ENCODE measurements around the gene ABCA12. TPM values are rescaled to one million over a fixed set of nuclear protein-coding genes. Genes with fewer than 3 reads are reported as not detected.

Gene ABCA12
- total RNA-seq, 1 experiment from 2014 or later: not detected

DNA sequence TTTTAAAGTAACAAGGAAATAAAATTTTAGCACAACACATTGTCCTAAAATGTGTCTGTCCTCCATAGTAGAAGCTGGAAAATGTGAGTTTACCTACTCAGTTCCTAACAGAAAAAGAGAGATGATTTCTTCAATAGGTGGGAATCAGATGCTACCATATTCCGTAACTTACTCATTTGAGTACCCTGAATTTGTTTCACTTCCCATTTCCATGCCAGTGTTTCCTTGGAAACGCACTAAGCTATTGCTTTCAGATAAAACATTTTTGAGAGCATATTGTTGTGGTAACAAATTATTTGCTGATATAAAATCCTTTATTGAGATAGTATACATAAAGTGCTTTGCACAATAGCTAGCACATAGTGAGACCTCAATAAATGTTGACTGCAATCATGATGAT lies 191.5 kb downstream of the ABCA12 start:
- intact Hi-C loops (cut with micrococcal nuclease; ENCODE audit: unreplicated experiment): no loop called here
- H3K27ac Mint-ChIP-seq (ENCODE audit: unreplicated experiment): no peak overlapping the region
- H3K4me1 Mint-ChIP-seq (ENCODE audit: low read depth, unreplicated experiment): no peaks in the 10 kb centered on the region
- no TSS peak for BruUV-seq (replicated peaks)
- H3K4me3 Mint-ChIP-seq (ENCODE audit: unreplicated experiment): no peak overlapping the region
- peaks cover 2% of the 10 kb centered on the region for H3K27me3 Mint-ChIP-seq (ENCODE audit: insufficient read depth, unreplicated experiment)
- TF ChIP-seq, protein P1, sequence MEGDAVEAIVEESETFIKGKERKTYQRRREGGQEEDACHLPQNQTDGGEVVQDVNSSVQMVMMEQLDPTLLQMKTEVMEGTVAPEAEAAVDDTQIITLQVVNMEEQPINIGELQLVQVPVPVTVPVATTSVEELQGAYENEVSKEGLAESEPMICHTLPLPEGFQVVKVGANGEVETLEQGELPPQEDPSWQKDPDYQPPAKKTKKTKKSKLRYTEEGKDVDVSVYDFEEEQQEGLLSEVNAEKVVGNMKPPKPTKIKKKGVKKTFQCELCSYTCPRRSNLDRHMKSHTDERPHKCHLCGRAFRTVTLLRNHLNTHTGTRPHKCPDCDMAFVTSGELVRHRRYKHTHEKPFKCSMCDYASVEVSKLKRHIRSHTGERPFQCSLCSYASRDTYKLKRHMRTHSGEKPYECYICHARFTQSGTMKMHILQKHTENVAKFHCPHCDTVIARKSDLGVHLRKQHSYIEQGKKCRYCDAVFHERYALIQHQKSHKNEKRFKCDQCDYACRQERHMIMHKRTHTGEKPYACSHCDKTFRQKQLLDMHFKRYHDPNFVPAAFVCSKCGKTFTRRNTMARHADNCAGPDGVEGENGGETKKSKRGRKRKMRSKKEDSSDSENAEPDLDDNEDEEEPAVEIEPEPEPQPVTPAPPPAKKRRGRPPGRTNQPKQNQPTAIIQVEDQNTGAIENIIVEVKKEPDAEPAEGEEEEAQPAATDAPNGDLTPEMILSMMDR (IDR thresholded peaks at IDR 0.05; ENCODE audit: insufficient read depth in 1 of 2, low read depth in 1 of 2, low read length in 1 of 2, severe bottlenecking in 1 of 2, unreplicated experiment in 1 of 2): no peak
- ChIA-PET POLR2A (no interaction called here), CTCF (no interaction called here)
- Histone ChIP-seq H3K36me3 (ENCODE audit: control insufficient read depth, insufficient read depth, low read length) (no peaks in the 10 kb centered on the region), H3K4me3 (ENCODE audit: low read depth, low read length) (no peak overlapping the region), H3K9me3 (no peaks in the 10 kb centered on the region), H3K27me3 (replicated peaks; ENCODE audit: control insufficient read depth, insufficient read depth, low read length) (no peaks in the 10 kb centered on the region), H3K4me1 (no peaks in the 10 kb centered on the region)
- no peaks in the 10 kb centered on the region for H3K9me3 Mint-ChIP-seq (ENCODE audit: unreplicated experiment)
- no peak for DNase-seq
- no peaks in the 10 kb centered on the region for H3K36me3 Mint-ChIP-seq (ENCODE audit: insufficient read depth, unreplicated experiment)

DNA sequence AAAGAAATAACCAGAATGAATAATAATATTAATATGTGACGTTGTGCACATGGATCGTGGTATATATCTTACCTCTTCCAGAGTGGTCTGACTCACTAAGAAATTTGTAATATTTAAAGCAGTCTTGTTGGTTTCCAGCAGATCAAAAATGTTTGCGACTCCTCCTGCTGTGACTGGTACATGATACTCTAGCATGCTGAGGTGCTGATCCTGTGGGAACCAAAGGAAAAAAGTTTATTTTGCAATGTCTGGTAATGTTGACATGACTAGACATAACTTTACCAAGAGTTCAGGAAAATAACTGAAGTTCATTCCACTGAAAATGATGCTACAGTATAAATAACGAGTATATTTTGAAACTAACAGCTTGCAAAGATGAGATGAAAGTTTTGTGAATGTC lies 204.4 kb downstream of the ABCA12 start:
- Mint-ChIP-seq H3K4me1 (ENCODE audit: low read depth, unreplicated experiment) (no peaks in the 10 kb centered on the region), H3K4me3 (ENCODE audit: unreplicated experiment) (no peak overlapping the region), H3K9me3 (ENCODE audit: unreplicated experiment) (no peaks in the 10 kb centered on the region), H3K27ac (ENCODE audit: unreplicated experiment) (no peak overlapping the region), H3K36me3 (ENCODE audit: insufficient read depth, unreplicated experiment) (no peaks in the 10 kb centered on the region), H3K27me3 (ENCODE audit: insufficient read depth, unreplicated experiment) (peaks cover 10% of the 10 kb centered on the region)
- TF ChIP-seq, protein P1 (IDR thresholded peaks at IDR 0.05; ENCODE audit: insufficient read depth in 1 of 2, low read depth in 1 of 2, low read length in 1 of 2, severe bottlenecking in 1 of 2, unreplicated experiment in 1 of 2): no peak
- BruUV-seq (replicated peaks): no TSS peak
- Histone ChIP-seq H3K4me3 (ENCODE audit: low read depth, low read length) (no peak overlapping the region), H3K4me1 (no peaks in the 10 kb centered on the region), H3K27me3 (replicated peaks; ENCODE audit: control insufficient read depth, insufficient read depth, low read length) (no peaks in the 10 kb centered on the region), H3K36me3 (ENCODE audit: control insufficient read depth, insufficient read depth, low read length) (no peaks in the 10 kb centered on the region), H3K9me3 (no peaks in the 10 kb centered on the region)
- DNase-seq: no peak
- CTCF ChIA-PET: no interaction called here
- intact Hi-C loops (cut with micrococcal nuclease; ENCODE audit: unreplicated experiment): no loop called here
- POLR2A ChIA-PET: no interaction called here

DNA sequence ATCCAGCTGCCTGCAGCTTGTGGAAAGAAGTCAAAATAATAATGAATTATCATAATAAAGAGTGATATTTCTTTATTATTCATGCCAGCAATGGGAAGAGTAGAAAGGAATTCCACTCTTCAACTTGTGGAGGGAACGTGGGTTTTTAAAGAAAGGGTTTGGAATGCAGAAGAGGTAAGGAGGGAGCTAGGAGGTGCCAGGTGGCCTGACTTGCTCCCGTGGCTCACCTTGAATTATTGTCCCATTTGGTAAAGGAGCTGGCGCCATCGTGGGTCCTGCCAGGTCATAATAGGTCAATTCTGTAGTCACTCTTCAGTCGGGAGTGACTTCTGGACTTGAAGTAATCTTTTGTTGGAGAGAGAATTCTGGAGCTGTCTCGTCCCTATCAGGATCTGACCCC lies 233.8 kb downstream of the ABCA12 start:
- no peaks in the 10 kb centered on the region for H3K9me3 ChIP-seq
- H3K36me3 Mint-ChIP-seq (ENCODE audit: insufficient read depth, unreplicated experiment): no peaks in the 10 kb centered on the region
- CTCF ChIA-PET: no interaction called here
- no TSS peak for BruUV-seq (replicated peaks)
- H3K4me1 Mint-ChIP-seq (ENCODE audit: low read depth, unreplicated experiment): peaks cover 8% of the 10 kb centered on the region
- TF ChIP-seq, protein P1 (IDR thresholded peaks at IDR 0.05; ENCODE audit: insufficient read depth in 1 of 2, low read depth in 1 of 2, low read length in 1 of 2, severe bottlenecking in 1 of 2, unreplicated experiment in 1 of 2): no peak
- DNase-seq: peak; percentile 12 to 36
- peaks cover 15% of the 10 kb centered on the region; the same call in 1 of the 2 replicates for H3K4me1 ChIP-seq
- no peaks in the 10 kb centered on the region for H3K27me3 ChIP-seq (replicated peaks; ENCODE audit: control insufficient read depth, insufficient read depth, low read length)
- no peak overlapping the region for H3K27ac Mint-ChIP-seq (ENCODE audit: unreplicated experiment)
- H3K9me3 Mint-ChIP-seq (ENCODE audit: unreplicated experiment): no peaks in the 10 kb centered on the region
- H3K4me3 Mint-ChIP-seq (ENCODE audit: unreplicated experiment): no peak overlapping the region
- POLR2A ChIA-PET: no interaction called here
- no peaks in the 10 kb centered on the region for H3K36me3 ChIP-seq (ENCODE audit: control insufficient read depth, insufficient read depth, low read length)
- no peak overlapping the region for H3K4me3 ChIP-seq (ENCODE audit: low read depth, low read length)
- intact Hi-C loops (cut with micrococcal nuclease; ENCODE audit: unreplicated experiment): no loop called here
- no peaks in the 10 kb centered on the region for H3K27me3 Mint-ChIP-seq (ENCODE audit: insufficient read depth, unreplicated experiment)
